SK-N-MC (cell line): ENCODE results near the gene DYDC2.

Experiments
- DNase-seq: peaks from one replicate; pipeline ENCODE4 v3.0.0-alpha.2; 2011; ENCODE audit warnings: low read depth, low spot score
- H3K27ac ChIP-seq: fragments of 200-600 bp; sonication (generic); 2 replicates; pipeline ENCODE4 v1.5.1; 2016; ENCODE audit warnings: mixed run types
- H3K36me3 ChIP-seq: fragments of 200-600 bp; sonication (generic); 2 replicates; pipeline ENCODE4 v1.6.1; 2017; ENCODE audit warnings: antibody characterized with exemption, low read length, mixed read lengths; ENCODE audit not compliant: insufficient read depth
- H3K4me3 ChIP-seq: fragments of 200-600 bp; sonication (generic); 2 replicates; pipeline ENCODE4 v1.5.1; 2016
- H3K9ac ChIP-seq: fragments of 200-600 bp; sonication (generic); 2 replicates; pipeline ENCODE4 v1.8.0; 2017; ENCODE audit warnings: mixed run types, mixed read lengths; ENCODE audit not compliant: insufficient read length
- H3K9me3 ChIP-seq: fragments of 200-600 bp; sonication (generic); 2 replicates; pipeline ENCODE4 v1.6.1; 2017; ENCODE audit warnings: low read depth, mild to moderate bottlenecking, antibody characterized with exemption, low read length, moderate library complexity, mixed read lengths
- EZH2 ChIP-seq: fragments of 200-600 bp; sonication (generic); IDR thresholded peaks from one replicate; pipeline ENCODE4 v1.6.1; 2017; ENCODE audit warnings: antibody characterized with exemption
- FOXP2 ChIP-seq: optimal IDR thresholded peaks from 2 replicates; pipeline ENCODE3; 2011; ENCODE audit warnings: mild to moderate bottlenecking, moderate library complexity; ENCODE audit not compliant: insufficient read depth; ENCODE audit errors: extremely low read length, control extremely low read depth
- POLR2AphosphoS5 ChIP-seq: IDR thresholded peaks from 2 replicates; pipeline ENCODE4 v1.6.1; 2012; ENCODE audit warnings: mild to moderate bottlenecking, low read depth, low read length, borderline replicate concordance

DYDC2 gene

DNA sequence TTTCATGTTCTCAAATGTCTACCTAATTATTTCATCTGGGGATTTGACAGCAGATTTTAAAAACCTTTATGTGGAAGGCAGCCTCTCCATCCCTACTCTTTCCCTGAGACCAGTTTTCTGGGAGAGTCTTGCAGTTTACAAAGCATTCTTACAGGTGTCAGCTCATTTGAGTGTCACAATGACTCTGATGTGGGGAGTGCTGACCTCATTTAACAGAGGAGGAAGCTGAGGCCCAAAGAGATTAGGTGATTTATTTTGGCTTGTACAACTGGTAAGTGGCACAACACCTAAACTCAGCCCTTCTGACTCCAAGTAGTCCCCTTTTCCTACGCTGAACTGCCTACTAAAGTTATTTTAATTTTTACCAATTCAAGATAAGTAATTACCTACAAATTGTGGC lies 33.9 kb upstream of the DYDC2 start:
- no peak overlapping the region for H3K9ac ChIP-seq

DNA sequence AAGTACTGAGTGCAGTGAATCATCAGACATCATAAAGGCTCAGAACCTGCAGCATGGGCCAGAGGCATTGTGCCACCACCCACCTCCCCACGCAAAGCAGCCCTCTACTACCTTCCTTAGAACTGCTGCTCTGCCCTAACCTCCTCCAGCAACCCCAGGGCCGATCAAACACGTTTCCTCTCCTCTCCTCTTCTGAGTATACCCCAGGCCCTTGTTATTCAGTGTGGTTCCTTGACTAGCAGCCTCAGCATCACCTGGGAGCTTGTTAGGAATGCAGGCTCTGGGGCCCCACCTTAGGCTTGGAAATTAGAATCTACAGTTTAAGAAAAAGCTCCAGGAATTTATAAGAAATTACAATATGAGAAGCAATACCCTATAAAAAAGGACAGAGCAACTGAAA lies 33.3 kb upstream of the DYDC2 start:
- no peak for DNase-seq
- Histone ChIP-seq H3K27ac (no peak overlapping the region), H3K4me3 (no peak overlapping the region), H3K36me3 (no peaks in the 10 kb centered on the region), H3K9ac (no peak overlapping the region), H3K9me3 (no peaks in the 10 kb centered on the region)
- TF ChIP-seq POLR2AphosphoS5 (no peak), EZH2 (no peak), FOXP2 (no peak)

More for the DNA sequence above, 33.9 kb upstream of the DYDC2 start:
- TF ChIP-seq FOXP2 = no peak
- TF ChIP-seq EZH2 = no peak
- TF ChIP-seq POLR2AphosphoS5 = no peak
- no peaks in the 10 kb centered on the region for H3K9me3 ChIP-seq
- no peak overlapping the region for H3K27ac ChIP-seq
- no peaks in the 10 kb centered on the region for H3K36me3 ChIP-seq
- DNase-seq = no peak
- no peak overlapping the region for H3K4me3 ChIP-seq

DNA sequence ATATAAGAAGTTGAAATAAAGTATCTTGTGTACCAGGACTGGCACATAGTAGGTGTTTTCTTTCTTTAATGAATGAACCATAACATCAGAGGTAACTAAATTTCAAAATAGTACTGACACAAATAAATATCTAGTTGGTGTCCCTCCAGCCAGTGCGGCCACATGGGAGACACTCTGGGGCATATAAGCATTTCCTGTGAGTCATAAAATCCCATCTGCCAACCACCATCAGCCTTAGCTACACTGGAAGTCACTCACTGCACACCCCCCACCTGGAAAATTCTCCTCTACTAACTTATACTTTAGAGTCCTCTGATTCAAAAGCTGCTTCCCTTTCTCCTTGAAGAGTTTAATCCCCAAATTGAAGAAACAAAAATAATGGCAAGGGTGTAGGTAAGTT lies 32.5 kb upstream of the DYDC2 start:
- no peaks in the 10 kb centered on the region for H3K36me3 ChIP-seq
- H3K9ac ChIP-seq = no peak overlapping the region
- no peaks in the 10 kb centered on the region for H3K9me3 ChIP-seq
- no peak overlapping the region for H3K4me3 ChIP-seq
- DNase-seq = no peak
- no peak overlapping the region for H3K27ac ChIP-seq
- TF ChIP-seq POLR2AphosphoS5 = no peak
- TF ChIP-seq FOXP2 = no peak
- TF ChIP-seq EZH2 = no peak

DNA sequence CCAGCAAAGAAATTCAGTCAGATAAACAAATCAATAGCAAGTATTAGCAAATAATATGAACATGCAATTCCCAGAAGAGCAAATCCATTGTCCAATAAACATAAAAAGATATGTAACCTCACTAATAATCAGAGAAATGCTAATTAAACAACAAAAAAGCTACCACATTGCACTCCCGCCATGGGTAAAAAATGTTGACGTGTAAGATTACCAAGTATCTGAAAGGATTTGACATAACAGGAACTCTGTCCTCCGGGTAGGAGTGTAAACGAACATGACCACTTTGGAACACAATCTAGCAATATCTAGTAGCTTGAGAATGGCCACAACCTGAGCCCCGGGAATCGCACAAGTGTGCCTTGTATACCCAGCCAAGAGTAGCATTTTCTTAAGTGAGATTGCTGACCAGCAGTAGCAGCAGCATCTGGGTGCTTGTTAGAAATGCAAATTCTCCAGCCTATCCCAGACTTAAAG lies 31.7 kb upstream of the DYDC2 start:
- H3K9me3 ChIP-seq = no peaks in the 10 kb centered on the region
- no peak overlapping the region for H3K4me3 ChIP-seq
- no peaks in the 10 kb centered on the region for H3K36me3 ChIP-seq
- no peak overlapping the region for H3K27ac ChIP-seq
- H3K9ac ChIP-seq = no peak overlapping the region
- TF ChIP-seq POLR2AphosphoS5 (no peak), FOXP2 (no peak), EZH2 (no peak)
- no peak for DNase-seq

DNA sequence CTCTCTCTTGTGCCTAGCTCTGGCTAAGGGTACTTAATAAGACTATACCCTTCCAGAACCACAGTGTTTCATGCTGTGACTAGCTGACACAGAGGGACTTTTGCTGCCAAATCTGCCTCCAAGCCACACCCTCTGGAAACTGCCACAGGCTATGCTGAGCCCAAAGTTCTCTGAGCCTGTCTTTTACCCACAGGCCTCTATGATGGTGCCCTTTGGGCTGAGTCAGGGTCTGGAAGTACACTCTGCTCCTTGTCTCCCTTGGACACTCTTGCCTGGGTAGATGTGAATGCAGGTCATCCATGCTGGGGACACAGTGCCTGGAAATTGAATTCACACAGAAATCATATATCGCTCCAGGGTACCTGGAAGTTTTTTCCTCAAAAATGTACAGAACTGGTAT lies 22.6 kb upstream of the DYDC2 start:
- DNase-seq = no peak
- TF ChIP-seq FOXP2 = no peak
- TF ChIP-seq POLR2AphosphoS5 = no peak
- no peak for TF ChIP-seq EZH2
- H3K9me3 ChIP-seq = no peaks in the 10 kb centered on the region
- H3K36me3 ChIP-seq = no peaks in the 10 kb centered on the region
- H3K4me3 ChIP-seq = no peak overlapping the region
- no peak overlapping the region for H3K9ac ChIP-seq
- no peak overlapping the region for H3K27ac ChIP-seq

DNA sequence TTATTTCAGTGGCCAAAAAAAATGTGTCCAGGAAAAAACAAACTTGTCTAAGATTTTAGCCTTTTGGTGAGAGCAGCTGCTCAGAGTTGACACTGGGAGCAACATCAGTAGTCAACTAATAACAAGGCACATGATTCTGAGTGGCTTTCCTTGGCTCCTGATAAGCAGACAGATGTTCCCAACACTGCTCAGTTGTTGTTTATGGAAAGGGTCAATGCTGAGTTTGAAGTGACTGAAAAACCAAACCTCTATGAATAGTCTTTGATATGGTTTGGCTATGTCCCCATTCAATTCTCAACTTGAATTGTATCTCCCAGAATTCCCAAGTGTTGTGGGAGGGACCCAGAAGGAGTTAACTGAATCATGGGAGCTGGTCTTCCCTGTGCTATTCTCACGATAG lies 12.3 kb upstream of the DYDC2 start:
- no peak for DNase-seq
- Histone ChIP-seq H3K9me3 (no peaks in the 10 kb centered on the region), H3K9ac (no peak overlapping the region), H3K27ac (no peak overlapping the region), H3K36me3 (no peaks in the 10 kb centered on the region), H3K4me3 (no peak overlapping the region)
- TF ChIP-seq EZH2 (no peak), POLR2AphosphoS5 (no peak), FOXP2 (no peak)

DNA sequence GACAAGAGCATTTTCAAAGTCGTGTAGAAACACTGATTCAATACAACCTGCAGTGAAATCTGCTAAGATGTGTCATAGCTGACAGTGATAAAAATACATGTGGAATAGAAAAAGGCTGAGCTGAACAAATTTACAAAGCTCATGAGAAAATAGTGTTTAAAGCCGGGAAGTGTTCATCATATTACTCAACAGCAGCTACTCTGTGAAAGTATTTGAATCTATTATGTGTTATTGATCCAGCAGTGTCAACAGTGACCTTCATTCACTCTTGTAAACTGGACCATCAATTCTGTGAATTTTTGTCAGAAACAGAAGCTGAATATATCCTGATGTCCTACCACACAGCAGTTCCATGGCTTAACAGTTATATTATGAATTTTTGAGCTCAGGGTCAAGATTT lies 11.7 kb upstream of the DYDC2 start:
- no peak overlapping the region for H3K27ac ChIP-seq
- TF ChIP-seq FOXP2 (no peak), EZH2 (no peak), POLR2AphosphoS5 (no peak)
- no peaks in the 10 kb centered on the region for H3K36me3 ChIP-seq
- no peaks in the 10 kb centered on the region for H3K9me3 ChIP-seq
- H3K4me3 ChIP-seq = no peak overlapping the region
- no peak for DNase-seq
- no peak overlapping the region for H3K9ac ChIP-seq

DNA sequence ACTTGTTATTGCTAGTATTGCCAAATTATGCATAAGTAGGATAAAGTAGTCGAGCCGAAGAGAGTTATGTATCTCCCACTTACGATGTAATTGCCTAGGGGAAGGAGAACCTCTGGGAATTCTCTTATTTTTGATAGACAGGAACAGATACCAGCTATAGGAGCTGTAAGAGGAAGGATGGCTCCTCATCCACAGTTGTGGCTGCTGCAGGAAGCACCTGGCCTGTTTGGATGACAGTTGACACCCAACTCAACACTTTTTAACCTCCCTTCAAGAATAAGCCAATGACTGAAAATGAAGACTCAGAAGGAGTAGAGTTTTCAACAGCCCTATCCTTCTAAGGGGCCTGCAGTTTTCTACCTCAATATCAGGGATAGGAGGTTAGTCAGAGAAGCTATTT lies 6.3 kb upstream of the DYDC2 start:
- H3K4me3 ChIP-seq = no peak overlapping the region
- no peak overlapping the region for H3K27ac ChIP-seq
- no peaks in the 10 kb centered on the region for H3K9me3 ChIP-seq
- no peak overlapping the region for H3K9ac ChIP-seq
- no peak for DNase-seq
- TF ChIP-seq POLR2AphosphoS5 = no peak
- H3K36me3 ChIP-seq = no peaks in the 10 kb centered on the region

DNA sequence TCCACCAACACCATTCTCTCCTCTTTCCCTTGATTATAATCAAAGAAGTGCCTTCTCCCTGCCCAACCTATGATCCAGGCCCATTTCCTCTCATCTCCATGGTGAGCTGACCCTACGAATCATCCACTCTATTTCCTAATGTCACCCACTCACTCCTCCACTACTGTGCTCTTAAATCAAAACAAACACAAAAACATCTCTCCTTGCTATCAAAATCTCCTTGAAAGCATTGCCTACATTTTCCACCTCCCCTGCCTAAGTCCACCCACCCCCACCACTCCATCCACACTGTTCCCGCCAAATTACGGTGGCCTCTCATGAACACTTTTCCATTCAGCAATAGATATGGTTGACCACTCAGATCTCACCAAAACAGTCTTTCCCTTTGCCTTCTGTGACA lies 5.4 kb upstream of the DYDC2 start:
- no peak overlapping the region for H3K4me3 ChIP-seq
- TF ChIP-seq EZH2 = no peak
- TF ChIP-seq FOXP2 = no peak
- no peak for TF ChIP-seq POLR2AphosphoS5

More for the DNA sequence above, 5.4 kb upstream of the DYDC2 start:
- Histone ChIP-seq H3K9ac (no peak overlapping the region), H3K36me3 (no peaks in the 10 kb centered on the region), H3K9me3 (no peaks in the 10 kb centered on the region), H3K27ac (no peak overlapping the region)
- no peak for DNase-seq
